WI38 (cell line): ENCODE results near the gene NDOR1.

Experiments used
- H3K4me3 ChIP-seq: 2 replicates; pipeline ENCODE4 v1.5.1; 2011; ENCODE audit warnings: low read depth, mild to moderate bottlenecking, control low read depth, low read length
- CTCF ChIP-seq: IDR thresholded peaks from 2 replicates; pipeline ENCODE4 v1.5.1; 2012; ENCODE audit warnings: low read depth, mild to moderate bottlenecking, control low read depth, low read length

NDOR1 gene

GRCh38 chr9:137165250-137165836 is 40.2 kb upstream of the NDOR1 start:
- no peak for TF ChIP-seq CTCF
- no peak overlapping the region for H3K4me3 ChIP-seq

- no peak overlapping the region for H3K4me3 ChIP-seq
- no peak for TF ChIP-seq CTCF
These were observed 38.9 kb upstream of the NDOR1 start for GRCh38 chr9:137166380-137167229.

GRCh38 chr9:137167277-137167746 is 38.2 kb upstream of the NDOR1 start:
- TF ChIP-seq CTCF: no peak
- H3K4me3 ChIP-seq: no peak overlapping the region

- TF ChIP-seq CTCF: no peak
- H3K4me3 ChIP-seq: no peak overlapping the region
These were observed 37.5 kb upstream of the NDOR1 start for GRCh38 chr9:137167747-137168572.

GRCh38 chr9:137168573-137168903 is 37.0 kb upstream of the NDOR1 start:
- H3K4me3 ChIP-seq: no peak overlapping the region
- no peak for TF ChIP-seq CTCF

- no peak overlapping the region for H3K4me3 ChIP-seq
- TF ChIP-seq CTCF: no peak
These were observed 36.3 kb upstream of the NDOR1 start for GRCh38 chr9:137168904-137169856.
